Measurements from ENCODE around the gene ZNHIT1.
"Not testable (repeated sequence)": the region's sequence is repeated elsewhere in the genome, so short reads cannot be mapped to it uniquely, and the experiment has no call there.

Gene ZNHIT1

DNA sequence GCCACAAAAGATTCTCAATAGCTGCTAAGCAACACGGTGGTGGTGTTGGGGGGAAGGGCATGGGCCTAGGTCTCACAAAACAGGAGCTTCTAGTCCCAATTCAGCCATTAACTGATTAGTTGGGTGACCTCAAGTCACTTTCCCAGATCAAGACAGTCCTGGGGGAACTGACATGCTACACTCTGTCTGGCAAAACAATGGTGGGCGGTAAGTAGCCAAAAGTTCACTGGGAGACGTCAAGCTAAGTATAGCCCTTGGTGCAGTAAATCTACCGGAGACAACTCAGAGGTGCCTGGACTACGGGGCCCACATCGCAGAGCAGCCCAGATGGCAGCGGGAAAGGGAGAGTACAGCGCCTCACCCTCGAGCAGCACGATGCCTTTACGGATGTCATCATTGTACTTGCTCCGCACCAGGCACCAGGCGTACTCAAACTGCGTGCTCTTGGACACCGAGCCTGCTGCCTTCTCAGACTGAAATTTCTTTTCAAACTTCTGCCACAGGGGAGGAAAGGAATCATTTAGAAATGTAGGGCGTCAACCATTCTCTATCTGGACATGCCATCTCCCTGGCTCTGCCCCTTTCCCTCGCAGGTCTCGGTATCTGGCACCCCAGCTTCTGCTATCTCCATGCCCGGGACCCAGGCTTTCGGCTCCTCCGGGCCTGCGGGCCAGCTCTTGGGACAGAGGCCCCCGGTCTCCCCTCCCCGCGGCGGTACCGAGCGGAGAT is 25.8 kb downstream of the ZNHIT1 start:
- no peak for DNase-seq

DNA sequence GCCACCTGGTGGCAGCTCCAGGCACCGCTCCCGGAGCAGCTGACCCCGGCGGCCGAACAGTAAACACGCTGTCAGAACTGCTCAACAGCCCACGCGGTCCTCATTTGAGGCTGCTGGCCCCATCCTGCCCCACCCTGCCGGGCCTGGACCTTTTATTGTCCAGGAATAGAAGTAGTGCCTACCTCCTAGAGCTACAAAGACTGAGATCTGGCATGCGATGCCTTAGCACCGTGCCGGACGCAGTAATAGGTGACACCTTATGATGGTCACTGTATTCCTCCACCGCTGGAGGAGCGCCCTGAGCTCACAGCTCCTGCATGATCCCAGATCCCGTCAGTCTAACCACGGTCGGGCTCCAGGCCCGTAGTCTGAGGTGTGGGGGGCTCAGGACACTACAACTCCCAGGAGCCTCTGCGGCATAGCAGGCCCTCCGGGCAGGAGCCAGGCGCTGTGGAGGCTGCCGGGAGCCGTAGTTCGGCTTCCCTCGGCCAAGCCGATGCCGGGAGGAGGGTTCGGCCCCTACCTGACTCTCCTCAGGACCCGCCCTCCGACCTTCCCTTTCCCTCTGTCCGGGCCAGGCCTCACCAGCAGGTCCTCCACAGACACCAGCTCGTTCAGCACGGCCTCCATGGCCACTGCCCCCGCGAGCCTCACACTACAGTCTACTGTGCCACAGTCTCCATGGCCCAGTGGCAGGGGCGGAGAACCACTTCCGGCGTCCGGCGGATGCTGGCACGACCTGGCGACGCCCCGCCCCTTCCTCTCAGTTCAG is 26.6 kb downstream of the ZNHIT1 start, which contains the start of gene FIS1:
FIS1 (minus strand) TSS at position 707 of the 772 bp plus-strand sequence; CDS start at position 630, 77 bp downstream.
- DNase-seq, result peak; percentile 96

DNA sequence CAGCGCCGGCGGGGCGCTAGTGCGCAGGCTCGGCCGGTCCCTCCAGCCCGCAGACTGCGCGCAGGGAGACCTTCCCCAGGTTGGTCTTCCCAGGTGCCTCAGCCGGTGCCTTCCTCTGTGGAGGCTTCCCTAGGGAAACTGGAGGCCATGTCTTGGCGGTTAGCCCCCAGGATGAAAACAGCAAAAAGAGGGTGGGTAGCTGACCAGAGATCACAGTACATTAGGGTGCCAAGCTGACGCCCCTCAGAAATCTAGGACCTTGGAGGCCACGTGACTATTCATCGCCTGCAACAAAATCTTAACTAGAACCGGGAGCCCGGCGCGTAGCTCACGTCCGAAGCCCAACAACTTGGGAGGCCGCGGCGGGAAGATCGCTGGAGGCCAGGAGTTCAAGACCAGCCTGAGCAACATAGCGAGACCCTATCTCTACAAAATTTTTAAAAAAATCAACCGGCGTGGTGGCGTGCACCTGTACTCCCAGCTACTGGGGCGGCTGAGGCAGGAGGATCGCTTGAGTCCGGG is 27.2 kb downstream of the ZNHIT1 start:
- no peak for DNase-seq

DNA sequence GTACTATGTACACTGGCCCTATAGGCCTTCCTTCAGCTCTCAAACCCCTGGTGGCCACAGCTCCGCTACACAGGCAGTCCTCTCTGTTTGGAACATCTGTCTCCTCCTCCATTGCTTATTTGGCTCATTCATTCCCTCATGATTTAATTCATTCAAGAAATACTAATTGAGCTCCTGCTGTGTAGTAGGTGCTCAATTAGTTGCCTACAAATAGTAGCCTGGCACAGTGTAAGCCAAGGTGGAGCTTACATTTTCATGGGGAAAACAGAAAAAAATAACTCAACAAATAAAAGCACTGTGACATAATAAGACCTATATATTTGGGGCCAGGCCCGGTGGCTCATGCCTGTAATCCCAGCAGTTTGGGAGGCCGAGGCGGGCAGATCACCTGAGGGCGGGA is 30.3 kb downstream of the ZNHIT1 start:
- no peak for DNase-seq

DNA sequence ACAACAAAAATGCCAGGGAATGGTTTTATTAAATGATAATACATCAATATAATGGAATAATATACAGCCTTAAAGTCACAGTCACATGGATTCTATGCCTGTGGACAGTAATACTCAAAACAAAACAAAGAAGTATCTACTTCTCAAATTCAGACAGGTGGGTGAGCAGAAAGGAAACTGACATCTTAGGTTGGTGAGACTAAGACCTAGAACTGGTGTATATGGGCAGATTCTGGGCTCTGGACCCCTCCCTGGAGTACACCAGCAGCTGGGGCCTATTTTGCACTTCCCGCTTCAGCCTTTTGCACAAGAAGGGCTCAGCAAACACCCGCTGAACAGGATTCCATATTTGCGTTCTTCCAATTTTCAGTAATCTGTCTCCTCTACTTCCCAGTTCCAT is 32.4 kb downstream of the ZNHIT1 start:
- no peak for DNase-seq

DNA sequence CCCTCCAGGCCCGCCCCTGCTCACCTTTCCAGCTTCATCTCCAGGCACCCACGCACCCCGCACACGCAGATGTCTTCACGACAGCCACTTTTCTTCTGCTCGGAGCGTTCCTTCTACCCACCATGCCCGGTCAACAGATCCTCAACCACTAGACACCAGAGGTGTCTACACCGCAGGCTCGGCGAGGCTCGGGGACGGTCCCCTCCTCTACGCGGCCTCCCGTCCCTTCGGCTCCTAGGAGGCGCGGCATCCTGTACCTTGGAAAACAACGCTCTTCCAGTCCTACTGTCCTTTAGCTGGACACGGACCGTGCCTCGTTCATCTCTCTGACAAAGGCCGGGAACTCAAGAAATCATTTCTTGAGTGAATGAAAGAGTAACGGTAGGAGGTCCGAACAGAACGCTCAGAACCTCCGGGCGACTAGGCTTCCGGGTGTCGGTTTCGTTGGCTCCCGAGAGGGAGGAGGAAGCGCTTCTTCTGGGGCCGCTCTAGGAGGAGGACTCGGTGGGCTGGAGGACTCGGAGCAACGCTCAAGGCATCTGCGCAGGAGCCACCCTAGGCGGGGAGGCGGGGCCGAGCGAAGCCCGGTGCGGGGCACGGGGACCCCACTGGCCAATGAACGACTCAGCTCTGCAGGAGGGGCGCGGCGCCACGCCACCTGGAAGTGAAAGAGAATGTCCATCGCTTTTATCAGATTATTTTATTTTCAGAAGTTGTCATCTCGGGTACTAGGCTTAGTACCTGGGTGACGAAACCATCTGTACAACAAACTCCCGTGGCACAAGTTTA is 34.1 kb downstream of the ZNHIT1 start:
- DNase-seq, result peak; percentile 98

DNA sequence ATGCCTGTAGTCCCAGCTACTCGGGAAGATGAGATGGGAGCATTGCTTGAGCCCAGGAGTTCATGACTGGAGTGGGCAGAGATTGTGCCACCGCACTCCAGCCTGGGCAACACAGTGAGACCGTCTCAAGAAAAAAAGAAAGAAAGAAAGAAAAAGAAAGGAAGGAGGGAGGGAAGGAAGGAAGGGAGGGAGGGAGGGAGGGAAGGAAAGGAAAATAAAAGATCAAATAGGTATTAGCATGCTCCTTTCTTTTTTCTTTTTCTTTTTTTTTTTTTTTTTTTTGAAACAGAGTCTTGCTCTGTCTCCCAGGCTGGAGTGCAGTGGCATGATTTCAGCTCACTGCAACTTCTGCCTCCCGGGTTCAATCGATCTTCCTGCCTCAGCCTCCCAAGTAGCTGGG is 35.2 kb downstream of the ZNHIT1 start:
- not testable (repeated sequence) for DNase-seq

DNA sequence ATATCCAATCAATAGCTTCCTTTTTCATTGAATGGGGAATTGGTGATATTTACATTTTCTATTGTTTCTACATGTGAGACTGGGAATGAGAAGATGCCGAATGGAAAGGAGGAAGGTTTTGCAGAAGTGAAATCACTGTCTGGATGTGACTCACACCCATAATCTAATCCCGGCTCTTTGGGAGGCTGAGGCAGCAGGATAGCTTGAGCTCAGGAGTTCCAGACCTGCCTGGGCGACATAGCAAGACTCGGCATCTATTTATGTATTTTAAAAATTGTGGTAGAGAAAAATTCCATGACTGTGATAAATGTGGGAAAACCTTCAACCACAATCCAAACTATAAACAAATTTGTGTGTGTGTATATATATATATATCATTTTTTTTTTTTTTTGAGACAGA is 37.8 kb downstream of the ZNHIT1 start:
- no peak for DNase-seq

DNA sequence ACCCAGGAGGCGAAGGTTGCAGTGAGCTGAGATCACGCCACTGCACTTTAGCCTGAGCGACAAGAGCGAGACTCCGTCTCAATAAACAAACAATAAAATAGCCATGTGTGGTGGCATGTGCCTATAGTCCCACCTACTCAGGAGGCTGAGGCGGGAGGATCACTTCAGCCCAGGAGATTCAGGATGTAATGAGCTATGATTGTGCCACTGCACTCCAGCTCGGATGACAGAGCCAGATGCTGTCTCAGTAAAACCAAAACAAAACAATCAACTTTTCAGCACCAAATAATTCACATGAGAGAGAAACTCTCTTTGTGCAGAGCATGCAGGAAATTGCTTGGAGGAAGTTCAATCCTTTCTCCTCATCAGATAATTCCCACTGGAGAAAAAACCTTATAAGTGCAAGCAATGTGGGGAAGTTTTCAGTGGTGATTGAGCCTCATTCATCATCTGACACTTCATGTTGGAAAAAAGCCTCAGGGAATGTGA is 40.3 kb downstream of the ZNHIT1 start:
- DNase-seq, result no peak

DNA sequence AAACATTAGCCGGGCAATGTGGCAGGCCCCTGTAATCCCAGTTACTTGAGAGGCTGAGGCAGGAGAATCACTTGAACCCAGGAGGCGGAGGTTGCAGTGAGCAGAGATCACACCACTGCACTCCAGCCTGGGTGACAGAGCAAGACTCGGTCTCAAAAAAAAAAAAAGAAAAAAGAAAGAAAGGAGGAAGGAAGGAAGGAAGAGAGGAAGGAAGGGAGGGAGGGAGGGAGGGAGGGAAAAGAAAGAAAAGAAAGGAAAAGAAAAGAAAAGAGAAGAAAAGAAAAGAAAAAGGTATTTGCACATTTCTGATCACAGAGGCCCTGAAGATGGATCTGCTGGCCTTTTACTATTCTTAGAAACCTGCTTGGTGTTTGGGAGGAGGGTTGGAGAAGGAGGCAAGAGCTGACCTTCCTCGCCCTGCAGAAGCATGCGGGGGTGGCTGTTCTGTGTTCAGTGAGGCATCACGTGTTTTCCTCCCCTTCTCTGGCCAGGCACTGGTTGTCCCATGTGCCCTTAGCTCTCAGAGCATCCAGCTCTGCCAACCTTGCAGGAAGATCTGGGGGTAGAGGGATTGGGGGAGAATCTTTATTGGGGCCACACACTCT is 46.2 kb downstream of the ZNHIT1 start:
- DNase-seq, result not testable (repeated sequence)

DNA sequence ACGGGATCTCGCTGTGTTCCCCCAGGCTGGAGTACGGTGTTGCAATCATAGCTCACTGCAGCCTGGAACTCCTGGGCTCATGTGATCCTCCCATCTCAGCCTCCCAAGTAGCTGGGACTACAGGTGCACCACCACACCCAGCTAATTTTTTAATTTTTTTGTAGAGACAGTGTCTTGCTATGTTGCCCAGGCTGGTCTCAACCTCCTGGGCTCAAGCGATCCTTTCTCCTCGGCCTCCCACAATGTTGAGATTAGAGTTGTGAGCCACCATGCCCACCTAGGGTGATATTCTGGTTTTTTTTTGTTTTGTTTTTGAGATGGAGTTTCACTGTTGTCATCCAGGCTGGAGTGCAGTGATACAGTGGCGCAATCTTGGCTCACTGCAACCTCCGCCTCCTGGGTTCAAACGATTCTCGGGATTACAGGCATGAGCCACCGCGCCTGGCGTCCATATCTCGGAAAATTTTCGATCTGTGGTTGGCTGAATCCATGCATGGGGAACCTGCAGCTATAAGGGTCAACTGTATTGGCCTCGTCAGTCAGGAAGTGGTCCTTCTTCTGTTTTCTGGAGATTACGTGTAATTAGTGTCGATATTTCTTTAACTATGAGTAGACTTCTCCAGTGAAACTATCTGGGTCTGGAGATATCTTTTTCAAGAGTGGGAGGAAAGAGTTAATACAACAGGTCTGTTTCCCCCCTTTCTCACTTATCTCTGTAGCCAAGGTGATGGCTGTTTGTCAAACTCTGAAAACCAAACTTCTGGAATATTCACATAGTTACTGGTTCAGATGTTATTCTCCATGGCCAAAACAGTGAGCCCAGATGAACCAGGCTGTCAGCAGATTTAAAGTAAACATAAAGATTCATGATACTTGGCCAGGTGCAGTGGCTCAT is 47.9 kb downstream of the ZNHIT1 start:
- no peak for DNase-seq

DNA sequence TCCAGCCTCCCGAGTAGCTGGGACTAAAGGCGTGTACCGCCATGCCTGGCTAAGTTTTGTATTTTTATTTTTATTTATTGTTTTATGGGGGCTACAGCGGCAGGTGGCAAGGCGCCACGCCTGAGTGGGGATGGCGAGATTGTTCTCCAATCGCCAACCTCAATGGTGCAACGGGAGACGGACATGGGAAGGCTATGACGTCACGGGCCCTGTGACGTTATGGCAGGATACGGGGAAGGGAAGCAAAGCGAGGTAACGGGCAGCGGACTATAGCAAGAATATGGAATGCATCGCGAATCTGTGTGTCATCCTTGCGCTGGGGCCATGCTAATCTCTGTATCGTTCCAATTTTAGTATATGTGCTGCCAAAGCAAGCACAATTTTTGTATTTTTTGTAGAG is 51.7 kb downstream of the ZNHIT1 start:
- no peak for DNase-seq

DNA sequence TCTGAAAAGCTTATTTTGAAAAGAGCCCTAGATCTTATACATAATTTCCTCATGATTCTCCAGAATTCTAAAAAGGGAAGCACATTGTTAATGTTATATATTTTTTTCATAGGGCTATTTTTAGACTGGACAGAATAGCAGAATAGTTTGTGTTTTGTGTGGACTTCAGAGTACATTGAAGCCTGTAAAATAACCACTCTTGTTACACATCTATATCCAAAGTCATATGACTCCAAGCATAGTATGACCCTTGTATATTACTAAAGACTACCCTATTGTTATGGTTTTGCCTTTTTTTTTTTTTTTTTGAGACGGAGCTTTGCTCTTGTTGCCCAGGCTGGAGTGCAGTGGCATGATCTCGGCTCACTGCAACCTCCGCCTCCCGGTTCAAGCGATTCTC is 53.1 kb downstream of the ZNHIT1 start:
- DNase-seq, result no peak

DNA sequence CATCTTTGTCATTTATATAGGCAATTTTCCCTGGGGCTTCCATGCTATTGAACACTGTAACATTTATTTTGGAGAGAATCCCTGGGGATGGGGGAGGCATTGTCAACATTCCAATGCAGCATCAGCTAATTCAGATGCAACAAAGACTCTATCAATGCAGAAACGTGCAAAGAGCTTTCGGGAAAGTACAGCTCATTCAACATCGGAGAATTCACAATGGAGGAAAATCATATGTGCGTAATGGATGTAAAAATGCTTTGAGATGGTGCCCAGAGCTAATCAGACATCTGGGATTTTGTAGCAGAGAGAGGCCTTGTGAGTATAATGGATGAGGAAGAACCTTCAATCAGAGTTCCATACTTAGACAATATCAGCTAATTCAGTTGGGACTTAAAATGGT is 55.2 kb downstream of the ZNHIT1 start:
- no peak for DNase-seq
